Body of pancreas (tissue), 4 donors: ENCODE results near the gene ITGAV.

Experiments used
- POLR2A ChIP-seq, 3 donors: fragments of 450-650 bp; IDR thresholded peaks; one replicate each; pipeline ENCODE4 v1.6.1; 2016; ENCODE audit warnings: antibody characterized with exemption in 3 of 3, mild to moderate bottlenecking in 2 of 3
- TF ChIP-seq, protein P1 (sequence below), 7 experiments: fragments of 450-650 bp in 4 of 7; fragments of 200-600 bp in 3 of 7; sonication (generic) in 3 of 7; IDR thresholded peaks; one replicate each; pipeline ENCODE4 v1.5.1; 2016 to 2019; ENCODE audit warnings: antibody characterized with exemption in 7 of 7

DNA sequence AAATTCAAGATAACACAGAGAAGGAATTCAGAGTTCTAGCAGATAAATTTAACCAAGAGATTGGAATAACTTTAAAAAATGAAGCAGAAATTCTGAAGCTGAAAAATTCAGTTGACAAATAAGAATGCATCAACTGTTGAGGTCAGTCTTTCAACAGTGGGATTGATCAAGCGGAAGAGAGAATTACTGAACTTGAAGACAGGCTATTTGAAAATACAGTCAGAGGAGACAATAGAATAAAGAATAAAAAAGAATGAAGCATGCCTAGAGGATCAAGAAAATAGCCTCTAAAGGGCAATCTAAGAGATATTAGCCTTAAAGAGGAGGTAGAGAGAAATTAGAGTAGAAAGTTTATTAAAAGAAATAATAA lies 27.7 kb upstream of the ITGAV start:
- TF ChIP-seq POLR2A (IDR thresholded peaks at IDR 0.05) = no peak
- TF ChIP-seq, protein P1, sequence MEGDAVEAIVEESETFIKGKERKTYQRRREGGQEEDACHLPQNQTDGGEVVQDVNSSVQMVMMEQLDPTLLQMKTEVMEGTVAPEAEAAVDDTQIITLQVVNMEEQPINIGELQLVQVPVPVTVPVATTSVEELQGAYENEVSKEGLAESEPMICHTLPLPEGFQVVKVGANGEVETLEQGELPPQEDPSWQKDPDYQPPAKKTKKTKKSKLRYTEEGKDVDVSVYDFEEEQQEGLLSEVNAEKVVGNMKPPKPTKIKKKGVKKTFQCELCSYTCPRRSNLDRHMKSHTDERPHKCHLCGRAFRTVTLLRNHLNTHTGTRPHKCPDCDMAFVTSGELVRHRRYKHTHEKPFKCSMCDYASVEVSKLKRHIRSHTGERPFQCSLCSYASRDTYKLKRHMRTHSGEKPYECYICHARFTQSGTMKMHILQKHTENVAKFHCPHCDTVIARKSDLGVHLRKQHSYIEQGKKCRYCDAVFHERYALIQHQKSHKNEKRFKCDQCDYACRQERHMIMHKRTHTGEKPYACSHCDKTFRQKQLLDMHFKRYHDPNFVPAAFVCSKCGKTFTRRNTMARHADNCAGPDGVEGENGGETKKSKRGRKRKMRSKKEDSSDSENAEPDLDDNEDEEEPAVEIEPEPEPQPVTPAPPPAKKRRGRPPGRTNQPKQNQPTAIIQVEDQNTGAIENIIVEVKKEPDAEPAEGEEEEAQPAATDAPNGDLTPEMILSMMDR (IDR thresholded peaks at IDR 0.05) = no peak
